HG03442 (cell line): ENCODE measurements around the gene LRRC7.
"Not testable (repeated sequence)": the region's sequence is repeated elsewhere in the genome, so short reads cannot be mapped to it uniquely, and the experiment has no call there.

Source experiments
- ATAC-seq: cut with Tn5 transposase; IDR thresholded peaks from one replicate; pipeline ENCODE4 v1.9.1; 2021; ENCODE audit warnings: mild to moderate bottlenecking, moderate library complexity; ENCODE audit not compliant: unreplicated experiment

LRRC7 gene

DNA sequence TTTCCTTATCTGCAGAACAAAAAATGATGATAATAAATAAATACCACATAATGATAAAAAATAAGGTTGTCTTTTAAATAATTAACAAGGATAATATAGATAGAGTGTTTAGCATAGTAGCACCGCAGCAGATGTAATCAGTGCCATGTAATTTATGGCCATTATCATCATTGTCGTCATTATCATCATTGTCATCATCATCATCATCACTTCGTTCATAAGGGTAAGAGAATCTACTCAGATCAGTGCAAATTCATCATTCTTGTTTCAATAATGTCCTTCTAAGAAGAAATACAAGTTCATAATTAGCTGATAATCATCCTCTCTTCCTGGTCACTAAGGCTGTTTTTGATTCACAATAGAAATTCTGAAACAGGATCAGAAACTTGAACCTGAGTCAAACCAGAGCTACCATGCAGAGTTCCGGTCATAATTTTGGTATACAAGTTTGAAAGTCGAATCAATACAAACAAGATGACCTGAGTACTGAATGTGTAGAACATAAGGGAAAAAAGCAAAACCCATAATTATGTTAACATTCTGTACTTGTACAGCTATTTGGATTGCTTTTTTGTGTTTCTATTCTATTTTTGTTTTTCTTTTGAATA, 465.6 kb downstream of the LRRC7 start:
- peak; percentile 79 for ATAC-seq

DNA sequence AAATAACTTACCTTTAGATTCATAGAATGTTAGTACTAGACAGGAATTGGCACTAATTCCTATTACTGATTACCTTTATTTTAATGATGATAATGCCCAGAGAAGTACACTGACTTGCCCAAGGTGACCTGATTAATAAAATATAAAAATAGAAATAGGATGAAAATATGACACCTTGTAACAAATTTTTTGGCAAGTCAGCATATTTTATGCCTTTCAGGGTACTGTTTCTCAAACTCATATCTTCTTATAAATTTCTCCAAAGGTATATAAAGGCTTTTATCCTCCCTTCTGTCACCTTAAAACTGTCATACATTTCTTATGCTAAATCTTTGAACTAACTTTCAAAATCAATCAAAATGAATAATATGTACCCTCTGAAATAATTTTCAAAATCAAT, 466.2 kb downstream of the LRRC7 start:
- ATAC-seq, result no peak

DNA sequence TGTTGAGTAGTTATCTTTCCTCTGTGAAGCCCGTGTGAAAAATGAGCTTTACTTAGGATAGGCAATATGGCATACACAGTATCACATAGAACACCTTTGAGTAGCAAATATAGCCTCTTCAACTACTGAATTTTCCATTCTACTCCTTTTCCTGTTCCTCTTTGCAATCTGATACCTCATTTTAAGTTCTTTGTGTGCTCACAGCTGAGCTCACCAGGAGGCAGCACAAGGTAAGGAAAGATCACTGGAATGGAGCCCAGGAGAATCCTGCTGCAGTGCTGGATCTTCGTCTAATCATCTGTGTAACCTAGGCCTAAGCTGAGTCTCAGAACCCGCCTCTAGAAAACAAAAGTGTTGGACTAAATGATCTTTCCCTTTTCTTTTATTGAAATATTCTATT, 466.7 kb downstream of the LRRC7 start:
- ATAC-seq, result no peak

DNA sequence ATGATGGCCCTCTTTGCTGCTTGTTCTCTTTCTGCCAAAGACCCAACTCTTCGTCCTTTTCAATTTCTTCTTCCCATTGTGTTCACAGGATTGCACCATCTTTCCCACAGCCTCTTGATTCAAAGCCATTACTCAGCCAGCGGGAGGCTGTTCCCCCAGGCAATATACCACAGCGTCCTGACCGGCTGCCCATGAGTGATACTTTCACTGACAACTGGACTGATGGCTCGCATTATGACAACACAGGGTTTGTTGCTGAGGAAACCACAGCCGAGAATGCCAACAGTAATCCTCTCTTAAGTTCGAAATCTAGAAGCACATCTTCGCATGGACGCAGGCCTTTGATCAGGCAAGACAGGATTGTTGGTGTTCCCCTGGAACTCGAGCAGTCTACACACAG, 470.3 kb downstream of the LRRC7 start:
- ATAC-seq, result no peak

DNA sequence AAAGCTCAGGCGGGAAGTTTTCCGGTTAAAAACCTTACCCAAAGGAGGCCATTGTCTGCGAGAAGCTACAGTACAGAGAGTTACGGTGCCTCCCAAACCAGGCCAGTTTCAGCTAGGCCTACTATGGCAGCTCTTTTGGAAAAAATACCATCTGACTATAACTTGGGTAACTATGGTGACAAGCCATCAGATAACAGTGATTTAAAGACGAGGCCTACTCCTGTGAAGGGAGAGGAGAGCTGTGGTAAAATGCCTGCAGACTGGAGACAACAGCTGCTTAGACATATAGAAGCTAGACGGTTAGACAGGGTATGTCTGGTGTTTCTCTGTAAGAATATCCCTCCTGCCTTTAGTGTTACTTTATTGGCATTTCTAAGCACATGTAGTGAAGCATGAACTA, 471.8 kb downstream of the LRRC7 start:
- no peak for ATAC-seq

DNA sequence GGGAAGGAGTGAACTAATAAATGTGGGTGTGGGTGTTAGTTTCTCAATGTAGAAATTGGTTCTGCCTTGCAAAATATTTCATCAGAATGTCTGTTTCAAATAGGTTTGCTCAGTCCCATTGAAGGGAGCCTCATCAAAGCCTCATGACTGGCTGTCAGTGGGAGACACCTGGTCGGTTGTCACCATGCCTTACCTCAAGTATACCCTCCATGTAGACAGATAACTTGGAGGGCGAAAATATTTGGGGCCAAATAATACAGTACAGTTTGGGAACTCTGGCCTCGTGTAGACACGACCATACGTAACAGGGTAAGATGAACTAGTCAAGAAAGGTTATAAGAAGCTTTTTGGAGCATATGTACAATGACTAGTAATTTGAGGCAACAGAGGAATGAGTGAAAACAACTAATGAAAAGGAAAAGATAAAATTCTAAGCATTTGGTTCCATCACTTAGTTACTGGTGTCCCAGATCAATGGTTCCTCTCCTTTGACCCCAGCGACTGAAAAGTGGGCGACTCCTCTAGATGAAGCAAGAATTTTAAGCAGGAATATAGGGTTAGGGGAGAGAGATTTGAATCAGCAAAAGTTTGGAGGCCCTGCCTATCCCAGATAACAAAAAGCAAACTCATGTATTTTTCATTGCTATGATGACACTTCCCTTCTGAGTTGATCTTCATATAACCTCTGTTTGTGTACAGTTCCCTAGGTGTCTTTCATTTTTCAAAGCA, 473.8 kb downstream of the LRRC7 start:
- ATAC-seq, result no peak

DNA sequence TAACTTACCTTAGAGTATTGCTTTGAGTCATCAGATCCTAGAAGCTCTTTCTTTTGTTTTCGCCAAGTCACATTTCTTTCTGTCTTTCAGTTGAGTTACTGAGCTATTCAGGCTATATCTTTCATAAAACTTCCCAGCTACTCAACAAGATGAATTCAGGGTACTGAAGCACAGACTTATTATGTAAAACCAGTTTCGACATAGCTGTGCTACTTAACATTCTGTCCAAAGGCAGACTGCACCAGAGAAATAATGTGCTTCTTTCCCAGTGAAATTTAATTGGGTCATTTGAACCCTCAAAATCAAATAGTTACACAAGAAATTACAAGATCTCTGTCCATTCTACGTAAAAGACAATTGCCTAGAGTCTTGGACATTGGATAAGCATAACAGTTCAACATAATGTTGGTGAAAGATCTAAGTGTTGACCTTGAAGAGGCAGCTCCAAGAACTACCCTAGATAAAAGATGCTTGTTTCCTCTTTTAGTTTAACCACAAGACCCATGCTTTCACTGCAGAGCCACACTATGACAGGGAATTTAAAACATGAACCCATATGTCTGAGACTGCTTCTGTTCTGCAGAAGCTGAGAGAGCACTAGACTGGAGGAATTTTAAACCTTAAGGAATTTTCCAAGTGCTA, 474.5 kb downstream of the LRRC7 start:
- ATAC-seq, result peak; percentile 49

DNA sequence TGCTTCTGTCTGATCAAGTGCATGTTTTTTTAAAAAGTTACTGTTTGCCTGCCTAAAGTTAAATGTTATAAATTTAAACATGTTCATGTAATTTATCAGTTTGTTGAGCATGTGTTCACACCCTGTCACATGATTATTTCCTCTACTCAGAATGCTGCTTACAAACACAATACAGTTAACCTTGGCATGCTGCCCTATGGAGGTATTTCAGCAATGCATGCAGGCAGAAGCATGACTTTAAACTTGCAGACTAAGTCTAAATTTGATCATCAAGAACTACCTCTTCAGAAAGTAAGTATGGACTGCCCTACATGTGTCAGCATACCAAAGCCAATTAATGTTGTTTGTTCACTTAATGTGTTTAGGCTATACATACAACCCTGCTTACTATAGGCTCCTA, 476.1 kb downstream of the LRRC7 start:
- no peak for ATAC-seq

DNA sequence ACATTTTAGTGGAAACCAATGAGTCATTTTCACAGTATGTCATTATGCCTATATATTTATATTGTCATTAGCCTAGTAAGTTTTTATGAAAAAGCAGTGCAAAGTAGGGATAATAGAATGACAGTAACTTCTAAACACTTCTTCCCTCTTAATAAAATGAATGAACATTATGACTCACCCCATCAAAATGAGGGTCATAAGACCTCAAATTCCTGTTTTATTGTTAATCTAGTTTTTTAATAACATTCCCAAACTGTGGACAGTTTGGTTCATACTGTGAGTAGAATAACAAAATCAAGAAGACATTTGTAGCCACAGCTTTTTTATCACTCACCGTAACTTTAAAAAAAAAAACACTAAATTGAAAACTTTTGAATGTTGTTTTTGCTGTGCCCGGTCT, 477.1 kb downstream of the LRRC7 start:
- ATAC-seq, result no peak

DNA sequence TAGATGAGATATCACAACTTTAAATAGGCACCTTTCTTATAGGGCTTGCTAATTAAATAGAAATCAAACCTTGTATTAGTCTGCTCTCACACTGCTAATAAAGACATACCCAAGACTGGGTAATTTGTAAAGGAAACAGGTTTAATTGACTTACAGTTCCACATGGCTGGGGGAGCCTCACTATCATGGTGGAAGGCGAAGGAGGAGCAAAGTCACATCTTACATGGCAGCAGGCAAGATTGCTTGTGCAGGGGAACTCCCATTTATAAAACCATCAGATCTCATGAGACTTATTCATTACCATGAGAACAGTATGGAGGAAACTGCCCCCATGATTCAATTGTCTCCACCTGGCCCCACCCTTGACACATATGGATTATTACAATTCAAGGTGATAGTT, 477.9 kb downstream of the LRRC7 start:
- ATAC-seq, result not testable (repeated sequence)

DNA sequence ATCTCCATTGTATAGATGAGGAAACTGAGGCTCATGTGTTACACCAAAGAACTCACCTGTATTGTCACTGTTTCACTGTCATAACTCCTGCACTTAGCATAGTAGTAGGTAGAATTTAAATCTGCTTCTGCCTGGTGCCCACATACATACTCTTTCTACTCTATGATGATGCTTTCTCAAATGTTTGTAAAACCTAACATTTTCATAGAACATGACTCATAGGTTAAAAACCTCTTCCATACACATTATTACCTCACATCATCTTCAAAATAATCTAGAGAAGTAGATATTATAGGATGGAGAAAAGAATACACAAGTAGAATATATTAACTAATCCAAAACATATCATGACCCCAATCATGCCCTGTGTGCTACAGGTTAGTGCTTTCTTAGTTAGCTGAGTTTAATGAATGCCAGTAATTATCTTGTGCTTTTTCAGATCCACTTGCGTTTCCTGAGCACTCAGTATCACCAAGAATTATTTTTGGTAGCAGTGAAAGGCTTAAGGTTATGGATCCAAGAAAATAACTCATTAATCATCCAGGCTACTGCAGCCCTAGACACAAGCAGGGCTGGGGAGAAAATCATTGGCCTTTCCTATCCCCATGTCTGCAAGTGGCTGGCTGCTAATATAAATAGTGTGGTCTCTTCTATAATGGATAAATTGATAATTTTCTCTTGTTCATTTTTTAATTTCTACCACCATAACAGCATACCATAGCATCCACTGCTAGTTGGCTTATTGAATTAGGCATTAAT, 480.8 kb downstream of the LRRC7 start:
- no peak for ATAC-seq

DNA sequence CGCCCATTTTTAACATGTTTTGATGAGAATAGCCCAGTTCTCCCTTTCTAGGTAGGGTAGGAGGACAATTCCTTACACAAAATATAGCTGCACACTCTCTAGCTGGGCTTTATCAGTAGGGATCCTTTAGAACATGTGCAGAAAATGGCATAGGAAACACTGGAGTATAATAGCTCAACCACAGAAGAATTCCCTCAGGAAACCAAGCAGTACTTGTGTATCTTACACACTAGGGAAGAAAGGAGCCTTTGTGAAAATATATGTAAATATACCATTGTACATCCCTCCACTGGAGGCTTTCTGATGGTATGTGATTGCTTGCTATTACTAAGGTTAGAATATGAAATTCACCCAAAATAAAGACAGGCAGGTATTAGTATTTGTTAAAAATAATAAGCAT, 484.2 kb downstream of the LRRC7 start:
- no peak for ATAC-seq

DNA sequence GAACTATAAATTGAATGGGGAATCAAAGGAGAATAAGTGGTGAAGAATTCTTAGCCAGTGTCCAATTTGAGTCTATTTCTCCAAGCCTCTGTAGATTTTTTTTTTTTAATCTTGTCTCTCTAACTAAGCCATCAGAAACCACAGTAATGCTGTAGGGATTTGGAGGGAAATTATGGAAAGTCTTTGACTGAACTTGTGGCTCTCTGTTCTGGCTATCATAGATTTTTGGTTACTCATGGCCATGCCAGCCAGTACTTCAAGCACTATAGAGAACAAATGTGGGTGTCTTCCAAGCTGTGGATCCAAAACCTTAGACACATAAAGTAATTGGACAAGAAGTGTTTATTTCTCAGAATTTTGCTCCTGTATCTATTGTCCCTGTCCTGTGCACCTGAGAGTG, 489.8 kb downstream of the LRRC7 start:
- ATAC-seq, result no peak

DNA sequence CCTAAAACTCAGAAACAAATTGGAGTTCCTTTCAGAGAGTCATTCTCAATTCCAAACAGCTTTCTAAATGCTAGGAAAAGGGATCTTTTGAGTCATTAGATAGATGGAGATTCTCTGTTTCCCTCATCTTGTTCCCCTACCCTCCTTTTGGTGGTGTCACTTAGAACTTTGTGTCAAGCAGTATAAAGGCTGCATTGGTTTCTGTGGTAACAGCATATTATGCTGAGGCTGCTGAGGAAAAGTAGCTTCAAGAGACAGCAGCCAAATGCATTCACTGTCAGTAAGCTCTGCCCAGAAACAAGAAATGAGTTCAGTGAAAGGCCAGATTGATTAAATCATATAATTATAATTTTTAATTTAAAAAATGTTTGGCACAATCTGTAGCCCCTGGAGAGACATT, 493.5 kb downstream of the LRRC7 start:
- no peak for ATAC-seq

DNA sequence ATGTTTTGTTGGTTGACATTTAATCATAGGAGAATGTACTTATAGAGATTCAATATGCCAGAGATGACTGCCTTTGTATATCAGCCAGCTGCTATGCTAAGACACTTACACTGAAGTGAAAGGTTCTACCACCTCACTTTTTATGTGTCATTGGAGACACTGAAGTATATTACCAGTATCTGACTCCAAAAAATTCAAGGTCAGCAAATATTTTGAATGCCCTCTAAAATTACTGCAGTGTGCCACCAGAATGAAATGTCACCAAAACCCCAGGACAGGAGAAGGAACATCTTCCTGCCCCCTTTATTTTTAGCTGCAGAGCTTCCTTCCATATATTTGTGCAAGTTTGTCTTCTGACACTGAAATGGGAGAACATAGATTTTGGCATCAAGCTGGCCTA, 496.1 kb downstream of the LRRC7 start:
- ATAC-seq, result no peak

DNA sequence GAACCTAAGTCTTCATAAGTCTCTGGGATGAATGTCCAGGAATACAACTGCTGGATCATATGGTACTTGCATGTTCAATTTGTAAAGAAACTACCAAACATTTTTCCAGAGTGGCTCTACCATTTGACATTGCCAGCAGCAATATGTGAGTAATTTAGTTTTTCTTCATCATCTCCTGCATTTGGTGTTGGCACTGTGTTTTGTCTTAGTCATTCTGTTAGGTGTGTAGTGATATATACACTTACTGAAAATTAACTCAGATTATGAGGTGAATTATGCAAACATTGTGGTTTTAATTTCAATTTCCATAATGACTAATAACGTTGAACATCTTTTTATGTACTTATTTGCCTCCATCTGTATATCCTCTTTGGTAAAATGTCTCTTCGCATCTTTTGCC, 499.0 kb downstream of the LRRC7 start:
- ATAC-seq, result no peak

DNA sequence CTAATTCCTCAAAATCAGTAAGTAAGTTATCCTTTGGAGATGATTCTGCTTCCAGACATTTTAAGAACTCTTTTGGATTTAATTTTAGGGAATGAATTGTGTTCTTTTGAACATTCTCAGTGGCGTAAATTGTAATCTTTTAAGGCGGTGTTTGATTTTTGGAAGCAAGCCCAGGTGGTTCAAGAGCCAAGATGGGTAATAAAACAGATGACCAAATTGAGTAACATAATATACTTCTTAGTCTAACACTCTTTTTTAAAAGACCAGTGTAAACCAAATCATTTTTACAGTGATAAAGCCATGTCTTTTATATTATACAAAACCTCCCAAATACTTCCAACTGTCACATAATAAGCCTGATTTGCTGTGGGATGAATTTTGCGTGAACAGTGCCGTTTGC, 503.9 kb downstream of the LRRC7 start:
- no peak for ATAC-seq

DNA sequence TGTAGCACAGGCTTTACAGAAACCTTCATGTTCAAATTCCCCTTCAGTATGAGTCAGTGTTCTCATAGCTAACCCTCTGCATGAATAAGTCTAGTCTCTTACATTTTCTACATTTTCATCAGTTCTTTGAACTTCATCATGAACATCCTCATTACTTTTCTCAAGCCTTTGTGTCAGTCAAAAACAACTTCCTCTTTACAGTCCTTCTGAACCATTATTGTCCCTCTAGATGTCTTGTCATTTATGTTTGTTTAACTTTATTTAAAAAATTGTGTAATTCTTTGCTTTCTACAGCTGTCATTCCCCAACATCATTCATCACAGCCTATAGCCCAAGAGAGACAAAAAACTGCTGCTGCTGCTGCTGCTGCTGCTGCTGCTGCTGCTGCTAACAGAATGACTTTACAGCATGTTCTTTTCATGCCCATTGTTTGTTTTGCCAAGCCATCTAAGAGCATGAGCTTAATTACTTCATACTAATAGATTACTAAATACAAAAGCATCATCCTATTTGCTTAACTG, 504.6 kb downstream of the LRRC7 start:
- peak; percentile 57 for ATAC-seq

DNA sequence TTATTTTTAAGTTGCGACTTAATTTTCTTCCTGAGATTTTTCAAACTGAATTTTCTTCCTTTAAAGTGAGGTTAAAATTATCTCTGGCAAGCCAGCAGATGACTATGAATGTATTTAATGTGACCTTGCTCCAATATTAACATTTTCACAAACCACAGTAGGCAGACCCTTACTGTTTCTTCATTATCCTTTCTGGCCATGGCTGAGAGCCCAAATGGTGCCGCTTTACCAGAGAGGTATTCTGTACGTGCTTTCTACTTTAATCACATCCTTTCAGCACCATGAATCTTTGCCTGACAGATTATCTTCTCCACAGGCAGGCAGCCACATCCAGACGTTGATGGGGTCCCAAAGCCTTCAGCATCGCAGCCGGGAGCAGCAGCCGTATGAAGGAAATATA, 508.0 kb downstream of the LRRC7 start:
- no peak for ATAC-seq

DNA sequence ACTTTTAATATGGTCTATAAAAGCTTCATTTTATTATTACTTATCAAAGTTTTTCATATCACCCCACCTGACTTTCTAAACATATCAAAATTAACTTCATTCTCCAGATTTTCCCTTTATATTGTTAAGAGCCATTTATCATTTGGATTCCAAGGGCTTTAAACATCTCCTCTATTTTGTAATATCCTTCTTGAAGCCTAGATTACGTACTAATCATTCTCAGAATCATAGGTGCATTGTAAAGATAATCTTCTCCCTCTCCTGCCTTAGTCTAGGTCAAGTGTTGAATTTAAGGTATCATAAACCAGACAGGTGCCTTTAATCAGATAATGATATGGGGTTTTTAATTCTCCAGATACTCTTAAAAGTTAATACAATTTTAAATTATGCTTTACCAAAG, 509.3 kb downstream of the LRRC7 start:
- no peak for ATAC-seq

DNA sequence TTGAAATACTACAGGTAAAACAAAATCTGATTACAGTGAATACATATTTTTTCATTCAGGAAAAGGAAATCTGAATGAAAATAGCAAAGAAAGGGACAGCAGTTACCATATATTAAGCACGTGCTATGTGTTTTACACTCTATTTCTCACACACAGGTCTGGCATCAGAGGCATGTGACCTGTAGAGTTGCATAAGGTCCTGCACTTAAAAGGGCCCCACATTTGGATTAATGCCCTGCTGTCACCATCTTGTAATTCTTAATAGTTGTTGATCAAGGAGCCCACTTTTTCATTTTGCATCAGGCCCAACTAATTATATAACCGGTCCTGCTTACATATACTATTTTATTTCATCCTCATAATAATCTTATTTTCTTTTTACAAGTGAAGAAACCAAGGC, 511.8 kb downstream of the LRRC7 start:
- ATAC-seq, result no peak

DNA sequence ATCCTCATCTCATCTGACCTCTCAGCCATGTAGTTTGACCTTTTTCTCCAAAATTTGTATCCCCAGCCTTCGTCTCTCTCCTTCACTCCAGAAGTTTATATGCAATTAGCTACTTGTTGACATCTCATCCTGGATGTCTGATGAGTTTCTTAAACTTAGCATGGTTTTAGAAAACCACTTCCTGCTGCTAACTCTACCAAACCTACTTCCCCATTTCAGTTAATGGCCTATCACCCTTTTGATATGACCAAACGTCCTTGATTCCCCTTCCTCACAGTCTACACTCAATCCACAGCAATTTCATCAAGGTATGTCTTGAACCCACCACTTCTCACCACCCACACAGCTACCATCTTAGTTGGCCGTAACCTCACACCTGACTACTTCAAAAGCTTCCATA, 515.8 kb downstream of the LRRC7 start:
- peak; percentile 72 for ATAC-seq
